ENCODE results near the gene KIAA1671.
"Not testable (repeated sequence)": the region's sequence is repeated elsewhere in the genome, so short reads cannot be mapped to it uniquely, and the experiment has no call there.

KIAA1671 gene

DNA sequence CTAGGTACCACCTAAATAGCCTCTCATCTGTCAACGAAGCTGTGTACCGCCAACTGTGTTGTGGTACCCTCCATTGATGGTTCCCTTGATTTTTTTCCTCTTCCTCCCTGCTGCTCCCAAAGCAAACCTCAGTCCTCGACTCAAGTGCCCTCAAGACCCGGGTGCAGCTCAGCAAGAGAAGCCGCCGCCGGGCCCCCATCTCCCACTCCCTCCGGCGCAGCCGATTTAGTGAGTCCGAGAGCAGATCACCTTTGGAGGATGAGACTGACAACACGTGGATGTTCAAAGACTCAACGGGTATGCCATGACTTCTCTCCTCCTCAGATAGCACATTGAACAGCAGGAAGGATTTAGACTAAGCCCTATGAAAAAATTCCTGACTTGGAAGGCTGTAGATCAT is 224.7 kb downstream of the KIAA1671 start:
- no peak for DNase-seq

DNA sequence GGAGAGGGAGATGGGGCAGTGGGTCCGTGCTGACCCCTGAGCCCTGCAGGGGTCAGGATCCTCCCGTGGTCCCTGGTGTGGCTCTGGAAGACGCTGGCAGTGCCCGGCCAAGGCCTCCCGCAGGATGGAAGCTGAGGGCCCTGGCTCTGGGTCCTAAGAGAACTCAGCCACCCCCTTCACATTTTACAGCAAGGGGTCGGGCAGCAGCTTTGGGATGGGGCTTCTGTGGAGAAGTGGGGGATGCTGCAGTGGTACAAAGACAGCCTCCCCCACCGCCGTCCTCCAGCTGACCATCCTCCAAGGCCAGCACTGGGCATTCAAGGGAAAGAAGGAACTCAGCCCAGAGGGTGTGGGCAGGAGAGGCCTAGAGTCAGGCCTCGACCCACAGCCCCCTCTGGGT is 225.4 kb downstream of the KIAA1671 start:
- DNase-seq, result no peak

DNA sequence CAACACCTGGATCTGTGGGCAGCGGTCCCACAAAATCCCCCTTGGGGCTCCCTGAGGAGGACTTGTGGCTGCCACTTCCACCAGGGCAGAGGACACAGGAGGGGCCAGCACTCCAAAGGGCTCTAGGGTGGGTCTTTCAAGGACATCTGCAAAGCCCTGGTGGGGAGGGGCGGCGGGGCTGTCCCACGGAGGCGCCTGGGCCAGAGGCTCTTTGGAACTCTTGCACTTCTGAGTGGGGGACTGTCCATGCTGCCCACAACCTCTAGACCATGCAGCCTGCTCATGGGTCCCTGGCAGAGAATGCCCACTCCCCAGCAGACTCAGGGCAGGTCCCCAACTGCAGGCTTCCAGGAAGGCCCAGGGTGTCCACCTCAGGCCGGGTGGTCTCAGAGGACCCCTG is 225.8 kb downstream of the KIAA1671 start:
- DNase-seq, result not testable (repeated sequence)

DNA sequence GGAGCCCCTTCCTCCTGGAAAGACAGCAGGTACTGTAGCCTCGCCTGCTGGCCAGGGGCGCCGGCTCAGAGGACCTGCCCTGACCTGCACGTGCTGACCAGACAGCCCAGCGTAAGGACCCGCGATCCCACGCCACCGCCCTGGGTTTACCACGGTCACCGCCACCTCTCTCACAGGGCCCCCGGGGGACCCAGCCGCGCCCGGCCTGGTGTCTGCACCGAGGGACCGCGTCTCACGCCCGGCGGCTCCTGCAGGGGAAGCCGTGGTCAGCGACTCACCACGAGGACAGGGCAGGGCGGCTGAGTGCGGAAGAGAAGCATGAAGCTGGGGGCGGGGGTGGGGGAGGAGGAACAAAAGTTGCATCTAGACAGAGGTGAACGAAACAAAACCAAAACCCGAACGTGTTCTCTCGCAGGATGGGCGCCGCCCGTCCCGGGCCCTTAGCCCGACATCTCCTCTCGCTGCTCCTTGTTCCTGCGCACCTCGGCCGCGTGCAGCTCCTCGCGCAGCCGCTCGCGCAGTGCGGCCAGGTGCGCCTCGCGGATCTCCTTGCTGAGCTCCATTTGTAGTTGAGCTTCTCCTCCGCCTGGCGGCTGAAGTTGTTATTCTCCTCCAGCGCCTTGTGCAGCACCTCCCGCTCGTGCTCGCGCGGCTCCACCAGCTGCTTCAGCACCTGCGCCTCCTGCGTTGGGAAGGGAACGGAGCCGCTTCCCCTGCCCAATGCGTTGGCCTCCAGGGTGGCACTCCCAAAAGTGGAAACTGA is 226.5 kb downstream of the KIAA1671 start:
- not testable (repeated sequence) for DNase-seq

DNA sequence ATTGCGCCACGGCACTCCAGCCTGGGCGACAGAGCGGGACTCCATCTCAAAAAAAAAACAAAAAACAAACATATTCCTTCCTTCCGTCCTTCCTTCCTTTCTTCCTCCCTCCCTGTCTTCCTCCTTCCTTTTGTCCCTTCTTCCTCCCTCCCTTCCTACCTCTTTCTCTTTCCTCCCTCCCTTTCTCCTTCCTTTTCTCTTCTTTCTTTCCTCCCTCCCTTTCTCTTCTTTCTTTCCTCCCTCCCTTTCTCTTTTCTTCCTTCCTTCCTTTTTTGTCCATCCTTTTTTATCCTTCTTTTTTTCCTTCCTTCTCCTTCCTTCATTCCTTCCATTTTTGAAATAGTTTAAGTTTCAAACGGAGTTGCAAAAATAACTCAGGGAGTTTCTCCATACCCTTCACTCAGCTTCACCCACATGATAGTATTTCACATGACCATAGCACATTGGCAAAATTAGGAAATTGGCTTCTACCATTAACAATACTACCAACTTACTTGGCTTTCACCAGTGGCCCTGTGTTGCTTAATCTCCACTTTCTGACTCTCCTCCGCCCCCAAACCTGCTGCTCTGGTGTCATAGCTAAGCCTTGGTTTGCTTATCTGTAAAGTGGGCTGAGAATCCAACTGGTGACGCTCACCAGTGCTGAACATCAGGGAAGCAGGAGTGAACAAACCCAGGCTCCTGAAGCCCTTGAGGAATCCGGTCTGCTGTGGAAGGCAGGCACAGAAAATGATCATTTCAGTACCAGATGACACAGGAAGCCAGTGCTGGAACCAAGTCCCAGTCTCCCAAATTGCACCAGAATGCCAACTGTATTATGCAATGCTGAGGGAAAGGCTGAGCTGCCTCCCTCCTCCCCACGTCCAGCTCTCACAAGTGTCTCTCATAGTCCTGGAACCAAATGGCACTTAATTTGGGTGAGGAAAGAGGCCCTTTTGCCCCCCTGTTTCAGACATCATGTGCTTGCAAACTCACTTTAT is 229.9 kb downstream of the KIAA1671 start:
- no peak for DNase-seq

DNA sequence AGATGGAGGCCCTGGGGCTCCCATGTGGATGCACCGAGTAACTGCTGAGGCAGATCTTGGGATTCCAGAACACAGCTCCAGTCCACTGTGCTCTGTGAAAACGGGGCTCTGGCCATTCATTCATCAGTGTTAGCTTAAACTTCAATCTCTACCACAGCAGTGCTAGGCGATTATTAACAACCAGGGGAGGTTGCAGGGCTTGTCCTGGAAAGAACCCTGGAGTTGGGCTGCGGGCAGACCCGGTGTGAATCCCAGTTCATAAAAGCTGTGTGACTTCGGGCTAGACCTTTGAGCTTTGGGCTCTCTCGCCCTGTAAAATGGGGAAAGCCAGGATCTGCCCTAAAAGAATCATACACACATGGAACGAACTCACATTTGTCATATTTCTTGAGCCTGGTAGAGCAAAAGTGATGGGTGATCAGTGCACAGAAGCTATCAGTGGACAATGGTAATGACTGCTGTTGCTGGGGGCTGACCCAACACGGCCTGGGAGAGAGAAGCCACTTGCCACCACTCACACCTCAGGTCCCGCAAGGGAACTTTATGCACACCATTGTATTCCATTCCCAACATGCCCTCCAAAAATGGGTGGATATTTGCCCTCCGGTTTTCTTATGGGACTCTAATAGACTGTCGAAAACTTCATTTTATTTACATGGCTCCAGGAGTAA is 231.6 kb downstream of the KIAA1671 start:
- DNase-seq, result no peak

DNA sequence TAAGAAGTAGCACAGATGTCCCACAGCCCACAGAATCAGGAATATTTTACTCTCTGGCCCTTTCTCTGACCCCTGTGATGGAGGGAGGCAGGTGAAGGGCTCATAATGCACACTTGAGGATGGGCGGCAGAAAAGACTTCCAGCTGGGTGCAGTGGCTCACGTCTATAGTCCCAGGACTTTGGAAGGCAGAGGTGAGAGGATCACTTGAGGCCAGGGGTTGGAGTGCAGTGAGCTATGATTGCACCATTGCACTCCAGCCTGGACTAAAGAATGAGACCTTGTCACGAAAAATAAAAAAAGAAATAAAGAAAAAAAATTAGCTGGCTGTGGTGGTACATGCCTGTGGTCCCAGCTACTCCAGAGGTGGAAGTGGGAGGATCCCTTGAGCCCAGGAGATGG is 233.6 kb downstream of the KIAA1671 start:
- DNase-seq, result no peak

DNA sequence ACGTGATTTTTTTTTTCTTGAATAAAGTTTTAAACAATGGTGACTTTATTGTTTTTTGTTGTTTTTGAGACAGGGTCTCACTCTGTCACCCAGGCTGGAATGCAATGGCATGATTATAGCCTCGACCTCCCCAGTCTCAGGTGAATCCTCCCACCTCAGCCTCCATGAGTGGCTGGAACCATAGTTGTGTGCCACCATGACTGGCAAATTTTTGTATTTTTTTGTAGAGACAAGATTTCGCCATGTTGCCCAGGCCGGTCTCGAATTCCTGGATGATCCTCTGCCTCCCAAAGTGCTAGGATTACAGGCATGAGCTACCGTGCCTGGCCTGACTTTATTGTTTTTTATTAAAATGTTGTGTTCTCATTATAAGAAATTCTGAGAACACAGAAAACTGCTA is 235.0 kb downstream of the KIAA1671 start:
- no peak for DNase-seq

DNA sequence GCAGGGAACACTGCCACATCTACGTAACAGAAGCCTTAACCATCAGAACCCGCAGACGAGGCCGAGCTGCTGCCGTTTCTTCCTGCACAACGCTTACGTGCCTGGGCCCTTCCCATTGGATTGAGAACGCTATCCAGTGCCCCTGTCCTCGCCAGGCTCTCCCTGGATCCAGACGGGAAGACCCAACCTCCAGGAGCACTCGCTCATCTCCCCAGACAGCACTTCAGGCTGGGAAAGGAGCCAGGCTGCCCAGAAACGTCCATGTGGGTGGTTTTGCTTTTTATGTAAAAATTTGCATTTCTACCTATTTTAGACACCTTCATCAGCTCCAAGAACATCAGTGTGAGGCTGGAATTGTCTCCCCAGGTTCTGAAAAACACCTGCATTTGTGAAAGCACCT is 239.9 kb downstream of the KIAA1671 start:
- no peak for DNase-seq

DNA sequence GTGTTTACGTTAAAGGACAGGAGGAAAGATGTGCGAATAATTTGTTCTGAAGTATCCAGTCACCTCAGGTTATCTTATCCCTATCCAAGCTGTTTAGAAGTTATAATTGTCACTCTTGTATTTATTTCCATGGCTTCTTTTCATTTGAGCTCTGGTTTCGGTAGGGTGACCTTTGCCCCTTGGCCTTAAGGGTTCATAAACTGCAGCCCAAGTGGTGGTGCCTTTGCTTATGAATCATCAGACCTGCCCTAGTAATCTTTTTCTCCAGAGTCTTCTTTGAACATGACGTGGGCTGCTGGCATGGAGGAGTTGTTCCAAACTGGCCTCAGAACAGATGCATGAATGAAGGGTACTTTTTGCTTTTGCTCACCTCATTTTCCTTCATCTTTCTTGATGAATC is 240.6 kb downstream of the KIAA1671 start:
- DNase-seq, result no peak

DNA sequence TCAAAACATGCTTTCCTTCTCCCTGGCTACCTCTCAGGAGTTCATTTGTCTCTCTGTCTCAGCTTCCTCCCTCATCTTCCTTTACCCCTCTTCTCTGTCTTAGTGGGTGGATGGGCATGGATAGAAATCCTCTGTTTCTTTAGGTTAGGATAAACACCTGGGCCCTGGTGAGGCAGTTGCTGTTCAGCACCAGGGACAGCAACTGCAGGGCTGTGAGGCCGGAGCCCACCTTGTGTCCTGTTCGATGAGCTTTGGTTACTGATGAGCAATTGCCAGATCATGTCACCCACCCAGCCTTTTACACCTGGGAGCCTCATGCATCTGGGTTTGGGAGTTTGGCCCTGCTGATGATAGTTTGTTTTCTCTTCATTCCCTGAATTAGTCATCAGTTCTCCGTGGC is 241.0 kb downstream of the KIAA1671 start:
- DNase-seq, result no peak

DNA sequence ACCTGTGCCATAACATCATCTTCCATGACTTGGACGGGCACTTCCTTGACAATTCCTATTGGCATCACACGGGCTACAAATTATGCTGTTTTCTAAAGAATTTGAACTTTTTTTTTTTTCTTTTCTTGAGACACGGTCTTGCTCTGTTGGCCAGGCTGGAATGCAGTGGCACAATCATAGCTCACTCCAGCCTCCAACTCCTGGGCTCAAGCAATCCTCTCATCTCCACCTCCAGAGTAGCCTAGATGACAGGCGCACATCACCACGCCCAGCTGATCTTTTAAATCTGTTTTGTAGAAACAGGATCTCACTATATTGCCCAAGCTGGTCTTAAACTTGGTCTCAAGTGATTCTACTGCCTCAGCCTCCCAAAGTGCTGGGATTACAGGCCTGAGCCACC is 243.8 kb downstream of the KIAA1671 start:
- DNase-seq, result no peak

DNA sequence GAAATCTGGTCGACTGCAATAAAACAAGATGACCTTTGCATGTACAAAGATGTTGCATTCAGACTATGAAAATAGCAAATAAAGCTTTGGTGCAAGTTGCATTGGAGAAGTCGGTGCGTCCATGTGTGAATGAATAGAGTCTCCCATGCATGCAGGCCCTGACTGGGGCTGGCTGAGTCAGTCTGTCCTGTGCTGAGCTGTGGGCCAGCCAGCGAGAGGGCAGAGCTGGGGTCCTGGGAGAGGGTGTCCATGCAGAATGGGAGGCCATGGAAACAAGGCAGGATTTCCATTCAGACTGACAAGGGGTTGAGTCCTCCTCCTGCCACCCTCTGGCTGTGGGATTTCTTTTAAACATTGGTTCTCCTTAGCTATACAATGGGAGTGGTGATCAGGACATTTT is 244.8 kb downstream of the KIAA1671 start:
- no peak for DNase-seq

DNA sequence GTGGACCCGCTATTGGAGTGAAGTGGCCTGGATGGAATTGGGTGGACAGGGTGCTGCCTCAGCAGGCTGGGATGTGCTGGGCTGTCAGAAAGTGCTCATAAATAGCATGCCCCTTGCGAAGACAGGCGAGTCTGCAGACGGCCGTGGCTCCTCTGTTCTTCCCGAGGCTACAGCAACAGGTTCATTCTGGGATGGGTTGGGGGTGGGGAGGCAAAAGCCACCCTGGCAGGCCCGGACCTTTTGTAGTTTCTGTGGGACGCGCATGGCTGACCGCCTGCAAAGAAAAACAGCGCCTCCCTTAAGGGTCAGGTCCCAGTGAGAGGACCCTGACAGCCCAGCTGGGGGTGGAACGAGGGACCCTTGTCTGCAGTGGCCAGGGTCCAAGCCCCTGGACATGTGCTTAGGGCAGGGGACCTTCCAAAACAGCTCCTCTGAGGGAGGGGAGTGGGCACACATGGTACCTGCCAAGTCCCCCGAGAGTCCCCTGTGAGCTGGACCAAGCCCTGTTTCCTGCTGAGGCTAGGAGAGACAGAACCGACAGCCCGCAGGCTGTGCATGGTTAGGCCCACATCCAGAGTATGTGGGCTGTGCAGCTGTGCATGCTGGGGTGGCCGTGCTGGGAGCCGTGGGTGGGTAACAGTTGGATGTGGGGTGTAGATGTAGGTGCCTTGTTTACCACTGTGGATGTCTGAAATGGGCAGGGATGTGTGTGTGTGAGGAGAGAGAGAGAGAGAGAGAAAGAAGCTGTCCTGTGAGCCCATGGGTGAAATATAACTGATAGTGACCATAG is 247.4 kb downstream of the KIAA1671 start, which contains the start of gene CRYBB3:
TSS of gene CRYBB3 (plus strand) at position 128 of the 790 bp plus-strand sequence. CDS start 1,539 bp downstream, outside the sequence.
- DNase-seq, result no peak

DNA sequence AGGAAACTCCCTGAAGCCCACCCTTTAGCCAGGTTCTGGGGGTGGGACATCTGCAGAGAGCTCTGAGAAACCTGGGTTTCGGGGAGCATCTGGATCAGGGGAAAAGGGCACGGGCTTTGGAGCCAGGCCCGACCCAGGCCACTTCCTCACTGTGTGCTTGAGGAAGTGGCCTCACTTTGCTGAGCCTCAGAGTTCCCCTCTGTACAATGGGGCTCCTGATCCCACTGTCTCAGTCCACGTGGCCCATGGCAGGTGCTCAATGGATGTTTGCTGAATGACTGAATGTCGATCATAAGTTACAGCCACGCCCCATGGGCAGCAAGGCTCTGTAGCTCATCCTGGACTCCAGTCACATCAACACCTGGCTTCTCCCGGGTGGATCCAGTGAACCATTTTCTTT is 248.5 kb downstream of the KIAA1671 start:
- DNase-seq, result no peak

DNA sequence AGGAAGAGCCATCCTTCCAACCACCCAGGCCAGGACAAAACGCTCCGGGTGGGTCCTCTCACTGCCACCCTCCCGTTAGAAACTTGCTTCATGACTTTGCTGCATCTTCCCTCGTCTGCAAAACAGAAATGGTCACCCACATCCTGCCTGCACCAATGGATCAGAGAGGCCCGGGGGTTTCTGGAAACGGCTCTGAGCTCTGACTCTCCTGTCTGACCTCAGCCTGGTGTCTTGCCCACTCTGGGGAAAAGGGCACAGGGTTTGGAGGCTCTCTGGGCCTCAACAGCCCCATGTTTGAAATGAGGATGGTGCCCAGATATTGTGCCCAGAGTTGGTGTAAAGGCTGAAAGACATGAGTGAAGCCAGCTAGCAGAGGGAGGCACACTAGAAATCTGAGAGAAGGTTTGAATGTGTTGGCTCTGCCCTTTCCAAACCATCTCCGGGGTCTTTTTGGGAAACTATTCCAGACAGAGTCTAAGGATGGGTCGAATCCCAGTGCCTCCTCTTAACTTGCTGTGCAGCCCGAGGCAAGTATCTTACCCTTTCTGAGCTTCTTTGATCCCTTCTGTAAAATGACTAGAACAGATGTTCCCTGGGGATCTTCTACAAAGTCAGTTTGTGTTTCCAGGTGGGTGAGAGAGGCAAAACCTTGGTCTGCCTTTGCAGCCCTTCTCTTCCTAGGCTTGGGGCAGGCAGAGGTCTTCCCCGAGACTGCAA is 249.2 kb downstream of the KIAA1671 start:
- DNase-seq, result no peak

DNA sequence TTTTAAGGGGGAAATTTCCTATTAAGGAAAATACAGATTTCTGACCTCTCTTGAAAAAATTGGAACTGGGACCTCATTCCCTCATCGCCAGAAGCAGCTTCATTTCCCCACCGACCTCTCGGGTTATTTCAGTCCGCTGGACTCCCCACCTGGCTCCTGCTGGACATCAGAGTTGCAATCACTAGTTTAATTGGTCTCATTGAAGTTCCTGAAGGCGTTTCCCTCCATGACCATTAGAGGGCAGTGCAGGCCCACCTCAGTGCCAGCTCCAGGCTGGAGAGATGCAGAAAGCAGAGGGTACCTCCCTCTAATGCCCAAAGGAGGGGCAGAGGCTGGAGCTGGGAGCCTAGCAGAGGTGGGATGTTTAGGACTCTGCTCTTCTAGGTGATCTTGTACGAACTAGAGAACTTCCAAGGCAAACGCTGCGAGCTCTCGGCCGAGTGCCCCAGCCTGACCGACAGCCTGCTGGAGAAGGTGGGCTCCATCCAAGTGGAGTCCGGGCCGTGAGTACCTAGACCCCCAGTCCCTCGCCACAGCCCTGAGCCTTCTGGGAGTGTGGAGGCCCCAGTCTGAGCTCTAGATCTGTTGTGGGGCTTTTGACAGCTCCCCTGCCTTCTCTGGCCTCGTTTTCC is 249.9 kb downstream of the KIAA1671 start:
- DNase-seq, result peak; percentile 28

DNA sequence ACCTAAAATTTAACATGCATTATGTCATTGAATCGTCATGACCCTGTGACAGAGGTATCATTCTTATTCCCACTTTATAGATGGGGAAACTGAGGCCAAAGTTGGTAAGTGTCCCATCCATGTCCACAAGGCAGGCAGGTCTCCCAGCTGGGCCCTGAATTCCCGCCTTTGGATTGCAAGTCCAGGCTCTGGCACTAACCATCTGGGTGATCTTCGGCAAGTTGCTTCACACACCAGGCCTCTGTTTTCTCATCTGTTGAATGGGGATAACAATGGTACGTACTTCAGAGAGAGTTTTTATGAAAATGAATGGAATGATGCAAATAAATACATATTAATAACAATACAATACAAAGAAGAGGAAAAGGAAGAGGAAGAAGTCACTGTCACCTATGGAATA is 250.6 kb downstream of the KIAA1671 start:
- no peak for DNase-seq

DNA sequence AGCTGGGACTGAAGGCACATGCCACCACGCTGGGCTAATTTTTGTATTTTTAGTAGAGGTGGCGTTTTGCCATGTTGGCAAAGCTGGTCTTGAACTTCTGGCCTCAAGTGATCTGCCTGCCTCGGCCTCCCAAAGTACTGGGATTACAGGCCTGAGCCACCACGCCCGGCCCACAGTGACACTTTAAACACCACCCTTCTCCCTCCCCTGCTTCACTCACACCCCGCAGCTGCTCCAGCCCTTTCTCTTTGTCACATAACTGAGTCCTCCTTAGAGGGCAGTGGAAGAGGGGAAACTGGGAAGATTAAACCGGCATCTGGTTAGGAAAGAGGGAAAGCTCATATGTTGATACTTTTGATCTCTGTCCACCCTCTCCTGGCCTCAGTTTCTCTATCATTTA is 252.0 kb downstream of the KIAA1671 start:
- not testable (repeated sequence) for DNase-seq

DNA sequence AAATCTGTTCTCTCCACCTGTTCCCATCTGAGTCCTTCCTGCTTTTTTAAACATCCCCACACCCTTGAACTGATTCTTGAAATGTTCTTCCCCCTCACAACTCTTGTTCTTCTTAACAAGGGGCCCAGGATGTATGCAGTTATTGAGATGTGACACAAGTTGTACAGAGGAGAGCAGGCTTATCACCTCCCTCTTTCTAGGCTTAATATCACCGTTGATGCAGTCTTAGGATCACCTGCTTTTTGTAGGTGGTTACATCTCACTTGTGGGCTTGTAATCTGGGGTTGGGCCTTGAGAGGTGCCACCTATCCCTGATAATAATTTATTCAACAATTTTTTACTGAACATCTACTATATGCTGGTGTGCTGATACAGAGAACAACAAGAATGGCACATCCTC is 253.3 kb downstream of the KIAA1671 start:
- no peak for DNase-seq

DNA sequence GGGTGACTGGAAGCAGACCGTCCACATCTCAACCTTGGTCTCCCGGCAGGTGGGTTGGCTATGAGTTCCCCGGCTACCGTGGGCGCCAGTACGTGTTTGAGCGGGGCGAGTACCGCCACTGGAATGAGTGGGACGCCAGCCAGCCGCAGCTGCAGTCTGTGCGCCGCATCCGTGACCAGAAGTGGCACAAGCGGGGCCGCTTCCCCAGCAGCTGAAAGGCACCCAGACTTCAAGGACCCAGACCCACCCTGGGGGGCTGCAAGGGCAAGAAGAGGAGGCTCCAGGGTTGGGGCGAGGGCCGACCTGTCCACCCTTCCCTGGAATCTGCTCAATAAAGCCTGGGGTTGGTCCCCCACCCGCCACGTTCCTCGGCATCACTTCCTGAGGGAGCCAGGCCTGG is 254.5 kb downstream of the KIAA1671 start:
- no peak for DNase-seq
